SH-SY5Y (cell line): Measurements from ENCODE around the gene NAA20.
A peak's percentile ranks its signal among the peaks of the same experiment; 100 is the strongest.

Experiments
- GATA2 ChIP-seq: IDR thresholded peaks from 2 replicates; pipeline ENCODE4 v1.6.1; 2011; ENCODE audit warnings: mild to moderate bottlenecking, low read depth, low read length
- GATA3 ChIP-seq: IDR thresholded peaks from 2 replicates; pipeline ENCODE4 v1.6.1; 2011; ENCODE audit warnings: low read depth, mild to moderate bottlenecking, low read length, moderate library complexity

NAA20 gene

DNA sequence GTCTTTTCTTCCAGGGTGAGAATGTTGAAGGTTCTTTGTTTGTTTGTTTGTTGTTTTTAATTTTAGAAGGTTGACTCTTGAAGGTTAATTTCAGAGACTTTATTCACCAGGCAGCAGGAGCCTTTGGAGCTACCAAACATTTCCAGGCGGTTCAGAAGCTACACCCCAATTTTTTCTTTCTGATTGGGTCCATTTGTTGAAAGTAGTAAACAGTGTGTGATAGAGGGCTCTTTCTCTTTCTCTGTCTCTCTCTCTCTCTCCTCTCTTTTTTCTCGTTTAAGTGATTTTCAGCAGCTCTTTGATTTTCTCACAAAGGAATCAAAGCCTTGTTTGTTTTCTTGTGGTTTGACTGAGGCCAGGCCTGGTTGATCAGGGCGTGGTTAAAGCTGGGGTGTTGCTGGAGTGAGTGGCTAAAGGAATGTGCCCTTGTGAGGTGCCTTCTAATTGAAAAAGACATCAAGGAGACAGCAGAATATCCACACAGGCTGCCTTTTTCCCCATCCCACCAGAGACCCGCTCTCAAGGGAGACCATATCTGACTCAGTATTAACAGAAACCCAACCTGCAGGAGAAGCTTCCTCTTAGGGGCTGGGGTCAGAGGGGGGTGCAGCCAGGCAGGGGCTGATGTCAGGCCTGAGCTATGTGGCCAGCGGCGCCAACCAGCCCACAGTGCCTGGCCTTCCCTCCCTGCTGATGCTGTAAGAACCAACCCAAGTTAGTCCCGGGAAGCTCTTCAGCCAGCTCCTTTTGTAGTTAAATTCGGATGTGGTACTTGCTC lies 40.4 kb upstream of the NAA20 start:
- TF ChIP-seq GATA3 (no peak), GATA2 (no peak)

DNA sequence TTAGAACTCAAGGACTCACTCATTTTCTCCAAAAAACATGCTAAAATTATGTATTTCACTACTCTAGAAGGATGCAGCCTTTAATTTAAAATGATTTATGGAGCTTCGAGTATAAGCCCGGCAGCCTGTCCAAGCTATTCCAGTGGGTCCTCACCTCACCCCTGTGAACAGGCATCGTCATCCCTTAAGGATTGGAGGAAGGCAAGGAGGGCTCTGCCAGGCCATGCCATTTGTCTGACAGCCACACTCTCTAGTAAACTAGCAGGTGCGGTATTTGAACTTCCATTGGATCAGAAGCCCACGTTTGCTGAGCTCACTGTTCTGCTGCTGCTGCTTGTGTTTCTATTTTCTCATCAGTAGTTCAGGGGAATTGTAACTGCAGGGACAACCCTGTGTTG lies 39.8 kb upstream of the NAA20 start:
- TF ChIP-seq GATA2: no peak
- TF ChIP-seq GATA3: no peak

DNA sequence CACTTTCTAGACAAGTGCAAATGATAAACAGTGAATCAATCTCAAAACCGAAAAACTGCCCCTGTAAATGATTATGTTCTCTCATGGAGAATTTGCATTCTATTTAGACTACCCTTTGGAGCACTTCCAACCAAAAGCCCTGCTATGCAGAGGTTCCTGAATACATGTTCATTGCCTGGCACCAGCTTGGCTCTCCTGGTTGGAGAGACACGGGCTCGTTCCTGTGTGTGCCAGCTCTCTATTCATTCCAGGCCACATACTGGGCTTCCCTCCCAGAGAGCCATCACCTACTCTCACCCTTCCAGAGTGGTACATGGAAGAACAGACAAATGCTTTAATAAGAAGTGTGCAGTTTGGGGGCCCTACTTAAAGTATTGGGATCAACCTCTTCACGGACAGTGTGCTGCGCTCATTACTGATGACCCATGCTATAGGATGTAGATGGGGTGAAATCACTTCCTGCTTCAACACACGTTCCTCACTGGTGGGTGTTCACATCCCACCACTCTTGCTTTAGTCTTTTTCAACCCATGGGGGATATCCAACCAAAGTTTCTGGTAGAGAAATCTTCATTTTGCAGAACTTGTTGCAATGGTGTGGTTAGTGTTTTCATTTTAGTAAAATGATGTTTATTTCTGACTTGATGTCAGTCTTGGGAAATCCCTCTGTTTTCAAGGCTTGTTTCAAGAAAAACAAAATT lies 38.5 kb upstream of the NAA20 start:
- no peak for TF ChIP-seq GATA2
- TF ChIP-seq GATA3: no peak

DNA sequence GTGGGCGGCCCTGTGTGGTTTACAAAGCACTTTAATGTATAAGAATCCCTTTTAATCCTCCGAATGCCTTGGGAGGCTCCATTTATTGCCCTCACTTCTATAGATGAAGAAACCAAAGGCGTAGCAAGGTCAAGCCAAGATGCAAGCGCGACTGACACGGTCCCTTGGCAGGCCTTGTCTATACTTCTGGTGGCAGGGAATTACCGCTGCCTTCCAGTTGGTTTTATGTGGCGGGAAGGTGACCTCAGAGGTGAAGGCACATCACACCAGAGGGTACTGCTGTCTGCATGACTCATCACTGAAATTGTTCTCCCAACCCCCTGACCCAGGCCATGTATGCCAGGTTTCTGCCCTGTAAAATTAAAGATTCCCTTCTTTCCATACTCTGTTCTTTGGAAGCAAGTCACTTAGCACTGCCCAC lies 36.1 kb upstream of the NAA20 start:
- no peak for TF ChIP-seq GATA3
- no peak for TF ChIP-seq GATA2

DNA sequence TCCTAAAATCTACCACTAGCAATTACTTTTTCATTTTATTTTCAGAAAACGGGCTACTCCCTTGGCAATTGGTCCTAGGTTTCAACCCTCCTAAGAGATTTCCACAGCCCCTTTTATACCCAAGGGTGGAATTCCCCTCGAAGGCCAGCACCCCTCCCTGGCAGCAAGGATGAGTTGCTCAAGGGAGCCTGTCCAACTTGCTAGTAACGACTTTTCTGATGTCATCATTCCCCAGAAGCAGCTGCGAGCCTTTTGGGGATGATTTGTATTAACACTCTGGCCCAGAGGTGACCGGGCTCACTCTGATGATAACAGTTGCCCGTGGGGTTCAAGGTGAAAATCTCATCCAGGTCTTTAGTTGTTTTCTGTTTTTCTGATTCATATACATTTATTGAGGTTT lies 30.7 kb upstream of the NAA20 start:
- TF ChIP-seq GATA2 (no peak), GATA3 (no peak)

DNA sequence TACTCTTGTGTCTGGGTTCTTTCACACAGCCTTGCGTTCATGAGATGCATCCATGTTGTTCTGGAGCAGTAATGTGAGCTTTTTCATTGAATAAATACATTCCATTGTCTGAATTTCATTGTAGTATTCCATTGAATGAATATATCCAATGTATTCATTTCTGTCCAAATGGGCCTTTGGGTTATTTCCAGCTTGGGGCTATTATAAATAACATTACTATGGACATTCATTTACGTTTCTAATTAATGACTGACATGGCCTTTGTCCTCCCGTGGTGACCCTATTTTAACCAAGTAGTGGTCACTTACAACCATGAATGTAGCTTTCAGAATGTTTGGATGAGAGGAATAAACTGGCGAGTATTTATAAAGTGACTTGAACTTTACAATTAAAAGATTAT lies 30.1 kb upstream of the NAA20 start:
- TF ChIP-seq GATA3 (no peak), GATA2 (no peak)

DNA sequence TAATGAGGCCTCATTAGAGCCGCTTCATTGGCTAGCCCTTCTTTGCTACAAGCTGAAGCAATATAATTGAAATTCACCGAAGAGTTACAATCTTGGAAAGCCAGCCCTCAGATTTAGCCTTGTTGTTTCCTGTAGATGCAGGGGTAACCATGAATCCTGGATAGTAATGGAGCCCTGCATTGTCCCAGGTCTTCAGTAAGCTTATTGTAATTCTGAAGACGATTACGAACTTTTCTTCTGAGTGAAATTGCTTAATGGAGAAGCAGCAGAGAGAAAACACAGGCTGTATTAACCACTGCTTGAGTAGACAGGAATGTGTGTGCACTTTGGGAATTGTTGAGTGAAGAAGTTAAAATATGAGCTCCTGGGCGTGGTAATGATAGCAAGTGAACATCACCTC lies 26.3 kb upstream of the NAA20 start:
- TF ChIP-seq GATA2: no peak
- no peak for TF ChIP-seq GATA3

DNA sequence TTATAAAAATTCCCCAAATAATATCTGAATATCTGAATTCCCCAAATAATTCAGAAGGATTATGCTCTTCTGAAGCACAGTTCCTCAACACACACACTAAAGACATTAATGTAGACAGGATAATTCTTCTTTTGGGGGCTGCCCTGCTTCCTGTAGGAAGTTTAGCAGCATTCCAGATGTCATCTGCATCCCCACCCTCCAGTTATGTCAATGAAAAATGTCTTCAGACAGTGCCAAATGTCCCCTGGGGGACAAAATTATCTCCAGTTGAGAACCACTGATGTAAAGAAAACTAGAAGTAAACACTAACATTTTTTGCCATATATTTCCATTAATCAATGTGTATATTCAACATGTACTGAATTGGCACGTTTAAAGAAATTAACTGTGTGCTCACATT lies 25.9 kb upstream of the NAA20 start:
- TF ChIP-seq GATA3 (no peak), GATA2 (no peak)

DNA sequence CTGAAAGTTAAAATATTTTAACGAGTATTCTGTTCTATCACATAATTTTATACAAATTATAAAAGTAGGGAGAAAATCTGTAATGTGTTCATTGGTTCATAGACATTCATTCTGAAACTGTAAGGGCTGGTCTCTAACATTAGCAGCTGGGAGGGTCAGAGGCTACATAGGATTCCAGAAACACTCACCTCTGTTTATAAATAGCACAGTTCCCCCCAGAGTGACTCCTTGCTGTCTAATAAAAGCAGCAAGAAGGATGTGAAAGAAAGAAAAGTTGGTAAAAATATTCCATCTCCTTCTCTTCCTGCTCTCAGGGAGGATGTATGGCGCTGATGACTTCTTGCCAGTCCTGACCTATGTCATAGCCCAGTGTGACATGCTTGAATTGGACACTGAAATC lies 25.3 kb upstream of the NAA20 start:
- no peak for TF ChIP-seq GATA2
- no peak for TF ChIP-seq GATA3

DNA sequence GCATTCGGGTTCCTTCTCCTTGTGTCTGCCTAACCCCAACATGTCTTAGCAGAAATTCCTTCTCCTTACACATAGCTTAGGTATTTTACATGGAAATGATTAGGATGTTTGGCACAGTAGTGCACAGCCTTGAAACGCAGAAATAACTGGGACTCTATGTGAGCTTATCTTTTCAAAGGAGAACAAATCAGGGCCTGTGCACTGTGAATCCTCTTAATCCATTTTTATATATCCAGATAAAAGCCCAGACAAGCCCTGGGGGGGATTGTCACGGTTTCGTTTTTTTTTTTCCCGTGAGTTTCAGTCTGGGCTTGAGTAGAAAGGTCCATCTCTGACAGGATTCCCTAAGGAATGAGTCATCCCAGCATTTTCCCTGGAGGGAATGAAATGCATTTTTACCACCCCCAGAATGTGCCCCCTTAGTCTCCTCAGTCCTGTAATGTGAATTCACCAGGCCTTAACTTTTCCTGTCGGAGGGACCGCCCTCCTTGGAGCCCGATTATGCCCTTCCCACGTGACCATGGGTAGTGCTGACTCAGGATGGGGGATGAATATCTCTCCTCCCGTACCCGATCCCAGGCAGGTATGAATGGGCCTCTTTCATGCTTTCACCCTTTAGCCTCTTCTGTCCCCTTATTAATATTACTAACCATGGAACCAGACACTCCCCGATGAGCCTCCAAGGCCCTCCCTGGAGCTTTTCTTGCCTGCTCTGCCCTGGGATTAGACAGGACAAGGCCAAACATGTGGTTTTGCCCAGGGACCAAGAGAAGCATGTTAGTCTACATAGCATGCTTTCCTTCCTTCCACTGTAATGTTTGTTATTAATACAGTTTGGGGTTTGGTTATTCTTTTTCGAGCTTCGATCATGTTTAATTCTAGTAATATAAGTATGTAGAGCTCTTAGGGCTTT lies 23.9 kb upstream of the NAA20 start:
- no peak for TF ChIP-seq GATA3
- TF ChIP-seq GATA2: peak; percentile 84

DNA sequence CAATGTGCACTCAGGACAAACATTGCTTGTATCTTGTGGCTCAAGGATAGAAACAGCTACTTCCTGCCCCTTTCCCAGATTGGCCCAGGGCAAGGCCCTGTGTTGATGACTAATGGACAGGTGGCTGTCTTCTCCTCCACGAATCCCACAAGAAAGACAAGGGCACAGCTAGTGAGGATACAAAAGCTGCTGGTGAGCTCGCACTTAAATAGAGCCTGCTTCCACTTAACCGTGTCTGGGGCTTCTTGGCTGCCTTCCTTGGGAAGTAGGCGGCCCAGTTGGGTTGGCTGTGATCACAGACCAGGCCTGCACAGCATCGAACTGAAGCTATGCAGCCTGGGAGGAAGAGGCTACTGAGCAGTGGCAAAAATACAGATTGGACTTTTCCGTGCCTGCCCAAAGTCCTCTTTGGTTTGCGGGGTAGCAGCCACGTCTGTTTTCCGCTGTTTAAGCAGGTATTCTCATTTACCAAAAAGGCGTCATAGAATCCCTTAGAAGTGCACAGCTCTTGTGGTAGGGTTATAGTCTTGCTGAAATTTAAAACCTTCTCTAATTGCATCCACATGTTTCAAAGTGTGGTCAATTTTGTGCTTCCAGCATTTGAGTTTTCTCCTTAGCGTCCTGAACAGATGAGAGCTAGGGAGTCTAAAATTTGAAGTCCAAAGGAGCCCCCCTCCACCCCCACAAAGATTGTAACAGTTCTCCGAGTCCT lies 23.0 kb upstream of the NAA20 start:
- TF ChIP-seq GATA3 (no peak), GATA2 (no peak)

DNA sequence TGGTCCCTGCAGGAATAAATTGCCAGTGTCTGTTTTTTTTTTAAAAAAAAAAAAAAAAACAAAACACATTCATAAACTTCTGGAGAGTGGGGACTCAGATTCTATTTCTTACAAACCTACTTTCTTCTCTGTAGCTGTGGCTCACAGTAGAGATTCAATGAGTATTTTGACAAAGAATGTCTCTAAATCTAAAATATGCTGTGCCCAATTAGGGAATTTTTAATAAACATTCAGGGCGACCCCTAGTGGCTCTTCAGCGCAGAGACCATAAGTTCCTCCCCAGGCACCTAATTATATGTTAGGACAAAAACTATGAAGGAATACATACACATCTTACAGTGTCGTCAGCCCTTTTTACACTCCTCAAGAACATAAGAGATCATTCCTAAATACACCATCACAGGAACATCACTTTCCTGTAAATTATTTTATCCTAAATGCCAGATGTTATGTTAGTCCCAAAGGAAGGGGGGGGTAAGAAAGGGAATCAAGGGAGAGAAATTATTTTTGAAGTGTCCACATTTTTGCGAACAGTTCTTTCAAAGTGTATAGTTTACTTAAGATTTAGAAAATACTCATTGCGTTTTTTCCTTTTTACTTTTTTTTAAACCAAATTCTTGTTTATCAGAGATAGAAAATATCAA lies 21.8 kb upstream of the NAA20 start:
- no peak for TF ChIP-seq GATA2
- TF ChIP-seq GATA3: no peak

DNA sequence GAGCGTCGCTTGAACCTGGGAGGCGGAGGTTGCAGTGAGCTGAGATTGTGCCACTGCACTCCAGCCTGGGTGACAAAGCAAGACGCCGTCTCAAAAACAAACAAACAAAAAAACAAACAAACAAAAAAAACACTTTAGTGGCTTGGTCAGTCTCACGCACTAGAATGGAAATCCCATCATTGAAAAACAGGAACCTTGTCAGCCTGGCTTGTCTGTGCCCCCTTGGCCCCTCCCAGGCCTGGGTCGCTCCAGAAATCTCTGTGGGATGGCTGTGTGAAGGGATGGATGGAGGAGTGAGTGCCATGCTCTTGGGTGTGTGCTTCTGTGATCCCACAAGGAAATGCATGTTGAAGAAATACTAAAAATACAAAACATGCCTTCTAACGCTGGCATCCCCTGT lies 20.9 kb upstream of the NAA20 start:
- TF ChIP-seq GATA2: no peak
- no peak for TF ChIP-seq GATA3
